Panc1 (cell line): ENCODE data around the gene IL10RB. TPM values are rescaled to one million over a fixed set of nuclear protein-coding genes. Genes with fewer than 3 reads are reported as not detected.

Experiments
- ATAC-seq: fragments of 200-7000 bp; cut with Tn5 transposase; 2 replicates; pipeline ENCODE4 v1.9.1; 2020; ENCODE audit warnings: mild to moderate bottlenecking, moderate library complexity
- Bru-seq: library from RNA; stranded (reverse); fragments of 400-500 nt; gene quantifications from one replicate; lab custom pipeline; 2021; lab: Mats Ljungman, UMichigan
- BruChase-seq, 2 experiments: library from RNA; stranded (reverse); fragments of 400-500 nt; gene quantifications; one replicate each; lab custom pipeline; 2021; lab: Mats Ljungman, UMichigan
- BruUV-seq: library from RNA; stranded (reverse); fragments of 400-500 nt; replicated peaks from 2 replicates; lab custom pipeline; 2021; lab: Mats Ljungman, UMichigan
- CTCF ChIA-PET: fragments of 300-600 bp; sonication (Branson Sonifier 250); formaldehyde crosslinking; loops from one replicate; lab custom pipeline; 2022; ENCODE audit warnings: antibody characterized with exemption; lab: Charles Lee
- POLR2A ChIA-PET: fragments of 300-600 bp; sonication (Branson Sonifier 250); formaldehyde crosslinking; loops from one replicate; lab custom pipeline; 2022; ENCODE audit warnings: antibody characterized with exemption; lab: Charles Lee
- DNase-seq: peaks from one replicate; pipeline ENCODE4 v3.0.0-alpha.2; 2010; ENCODE audit warnings: low read depth, low spot score
- H3K27ac ChIP-seq: 2 replicates; pipeline ENCODE4 v1.5.1; 2011; ENCODE audit warnings: mild to moderate bottlenecking, low read length, inconsistent platforms
- H3K27me3 ChIP-seq: fragments of 200-500 bp; sonication (Bioruptor generic); 2 replicates; pipeline ENCODE4 v1.6.0; 2014; ENCODE audit warnings: low read length, inconsistent platforms; ENCODE audit not compliant: control insufficient read depth, insufficient read depth
- H3K36me3 ChIP-seq: fragments of 200-500 bp; sonication (Bioruptor generic); 2 replicates; pipeline ENCODE4 v1.5.1; 2014; ENCODE audit warnings: inconsistent platforms, mild to moderate bottlenecking, low read length, moderate library complexity; ENCODE audit not compliant: control insufficient read depth, insufficient read depth
- H3K4me1 ChIP-seq: 2 replicates; pipeline ENCODE4 v1.5.1; 2011; ENCODE audit warnings: inconsistent platforms, mild to moderate bottlenecking, low read length, moderate library complexity; ENCODE audit not compliant: control insufficient read depth, insufficient read depth
- H3K4me3 ChIP-seq, 2 experiments: 2 replicates each; pipeline ENCODE4 v1.5.1; 2011 to 2012; ENCODE audit warnings: low read depth in 2 of 2, low read length in 2 of 2, mild to moderate bottlenecking in 2 of 2, inconsistent platforms in 1 of 2, moderate library complexity in 1 of 2
- H3K9me3 ChIP-seq: fragments of 200-500 bp; sonication (Bioruptor generic); 2 replicates; pipeline ENCODE4 v1.5.1; 2014; ENCODE audit warnings: low read depth, mild to moderate bottlenecking, inconsistent platforms, low read length, moderate library complexity; ENCODE audit not compliant: control insufficient read depth, insufficient read depth
- POLR2AphosphoS5 ChIP-seq: IDR thresholded peaks from 2 replicates; pipeline ENCODE4 v1.6.1; 2012; ENCODE audit warnings: mild to moderate bottlenecking, low read depth, low read length, moderate library complexity
- REST ChIP-seq, 2 experiments: IDR thresholded peaks; 2 replicates each; pipeline ENCODE4 v1.6.1; 2011 to 2012; ENCODE audit warnings: low read depth in 2 of 2, control low read depth in 1 of 2, low read length in 1 of 2, mild to moderate bottlenecking in 1 of 2, moderate library complexity in 1 of 2; ENCODE audit not compliant: insufficient read depth in 1 of 2
- SIN3A ChIP-seq: IDR thresholded peaks from 2 replicates; pipeline ENCODE4 v1.6.1; 2012; ENCODE audit warnings: low read depth, mild to moderate bottlenecking, low read length, moderate library complexity, borderline replicate concordance; ENCODE audit not compliant: insufficient read depth
- TCF7L2 ChIP-seq: IDR thresholded peaks from 2 replicates; pipeline ENCODE4 v1.6.1; 2011; ENCODE audit warnings: mild to moderate bottlenecking, low read depth, low read length, inconsistent platforms
- in situ Hi-C: cut with HindIII; loops from 2 replicates; pipeline ENCODE4 v1.10.0; 2016; ENCODE audit warnings: low sequenced_read_pairs, low pct_unique_long_range_greater_than_20kb
- intact Hi-C: fragments of 100-400 bp; cut with micrococcal nuclease; formaldehyde crosslinking; loops from one replicate; pipeline ENCODE4 v1.10.0; 2022; ENCODE audit not compliant: unreplicated experiment
- long read RNA-seq: library from polyadenylated mRNA; unstranded; transcript quantifications from one replicate; pipeline ENCODE4 v2.0.0, GENCODE V29; 2021; ENCODE audit not compliant: unreplicated experiment
- polyA plus RNA-seq: library from polyadenylated mRNA; unstranded; fragments of >200 nt; gene quantifications from one replicate; pipeline ENCODE4 v1.2.1, GENCODE V29; 2012; ENCODE audit warnings: missing spikeins; ENCODE audit not compliant: insufficient read length
- total RNA-seq: library from RNA; stranded (reverse); gene quantifications from one replicate; pipeline ENCODE4 v1.2.1, GENCODE V29; 2021; ENCODE audit not compliant: unreplicated experiment
- TF ChIP-seq, protein P1 (sequence below): fragments of 450-650 bp; IDR thresholded peaks from 2 replicates; pipeline ENCODE4 v1.5.1; 2017; ENCODE audit warnings: mild to moderate bottlenecking

IL10RB gene
- 17.7 TPM for total RNA-seq
- 18.6 TPM for polyA plus RNA-seq
- Bru-seq, nascent RNA, result percentile 81 among the genes with signal in this experiment
- percentile 96 among the genes with signal in this experiment for BruChase-seq, experiment 1, labeled RNA remaining after a 2-hour chase
- BruChase-seq, experiment 2, labeled RNA remaining after a 6-hour chase, result percentile 98 among the genes with signal in this experiment
- long read RNA-seq, transcript IL10RB-201 (7 exons, 1,963 nt), result major isoform, 32 of 81 reads
- long read RNA-seq, partial matches to known transcripts, result 1 of 81 reads
- long read RNA-seq, other reads (novel, unspliced or antisense), result 45 of 81 reads

GRCh38 chr21:33266050-33266788 is at the start of gene IL10RB:
IL10RB (plus strand) TSS chr21:33266367; CDS start chr21:33266466, 99 bp downstream.
- peak; percentile 94 for ATAC-seq
- BruUV-seq, result no TSS peak
- Histone ChIP-seq H3K36me3 (no peaks in the 10 kb centered on the region), H3K27ac (peak within 1 kb of the TSS; percentile 75), H3K9me3 (no peaks in the 10 kb centered on the region), H3K27me3 (no peaks in the 10 kb centered on the region), H3K4me3 (peak within 1 kb of the TSS; percentile 58 to 68), H3K4me1 (0 out of 2 replicates have a peak, but pooled peaks cover 2% of the 10 kb centered on the region)
- intact Hi-C loops (no loop called here), in situ Hi-C loops (no loop called here)
- no peak for DNase-seq
- POLR2A ChIA-PET, result interaction anchor here (0.5 to 0.6 kb wide), 2 partner anchors 44 to 170 kb away, joined by 3 to 4 read pairs; no protein-coding TSS in a partner anchor
- TF ChIP-seq SIN3A, result no peak
- no peak for TF ChIP-seq POLR2AphosphoS5
- TF ChIP-seq, protein P1, sequence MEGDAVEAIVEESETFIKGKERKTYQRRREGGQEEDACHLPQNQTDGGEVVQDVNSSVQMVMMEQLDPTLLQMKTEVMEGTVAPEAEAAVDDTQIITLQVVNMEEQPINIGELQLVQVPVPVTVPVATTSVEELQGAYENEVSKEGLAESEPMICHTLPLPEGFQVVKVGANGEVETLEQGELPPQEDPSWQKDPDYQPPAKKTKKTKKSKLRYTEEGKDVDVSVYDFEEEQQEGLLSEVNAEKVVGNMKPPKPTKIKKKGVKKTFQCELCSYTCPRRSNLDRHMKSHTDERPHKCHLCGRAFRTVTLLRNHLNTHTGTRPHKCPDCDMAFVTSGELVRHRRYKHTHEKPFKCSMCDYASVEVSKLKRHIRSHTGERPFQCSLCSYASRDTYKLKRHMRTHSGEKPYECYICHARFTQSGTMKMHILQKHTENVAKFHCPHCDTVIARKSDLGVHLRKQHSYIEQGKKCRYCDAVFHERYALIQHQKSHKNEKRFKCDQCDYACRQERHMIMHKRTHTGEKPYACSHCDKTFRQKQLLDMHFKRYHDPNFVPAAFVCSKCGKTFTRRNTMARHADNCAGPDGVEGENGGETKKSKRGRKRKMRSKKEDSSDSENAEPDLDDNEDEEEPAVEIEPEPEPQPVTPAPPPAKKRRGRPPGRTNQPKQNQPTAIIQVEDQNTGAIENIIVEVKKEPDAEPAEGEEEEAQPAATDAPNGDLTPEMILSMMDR, result no peak
- no peak; a peak in 1 of 4 replicates for TF ChIP-seq REST (IDR thresholded peaks at IDR 0.05; ENCODE audit: insufficient read depth in 1 of 2, low read depth in 2 of 2, low read length in 1 of 2)
- CTCF ChIA-PET, result interaction anchor here (0.6 kb wide), 1 partner anchor 27 kb away, joined by 3 read pairs; no protein-coding TSS in a partner anchor

- no peak for ATAC-seq
- ChIA-PET POLR2A (no interaction called here), CTCF (interaction anchor here (0.7 kb wide), 1 partner anchor 217 kb away, joined by 6 read pairs; no protein-coding TSS in a partner anchor)
- no TSS peak for BruUV-seq
- no peak for TF ChIP-seq TCF7L2
- TF ChIP-seq POLR2AphosphoS5, result no peak
- no peak for TF ChIP-seq SIN3A
- Histone ChIP-seq H3K4me1 (no peaks in the 10 kb centered on the region), H3K4me3 (no peak overlapping the region), H3K27ac (no peak overlapping the region), H3K9me3 (no peaks in the 10 kb centered on the region), H3K27me3 (no peaks in the 10 kb centered on the region), H3K36me3 (no peaks in the 10 kb centered on the region)
- no peak for DNase-seq
- intact Hi-C loops (no loop called here), in situ Hi-C loops (no loop called here)
These were observed 49.0 kb upstream of the IL10RB start for GRCh38 chr21:33217138-33217520.
